Progenitor cell of endocrine pancreas (in vitro differentiated cells): ENCODE data around the gene CHN2. TPM values are rescaled to one million over a fixed set of nuclear protein-coding genes. Genes with fewer than 3 reads are reported as not detected.
"Not testable (repeated sequence)": the region's sequence is repeated elsewhere in the genome, so short reads cannot be mapped to it uniquely, and the experiment has no call there.

ENCODE experiments used
- DNase-seq: peaks from one replicate; pipeline ENCODE4 v3.0.0; 2021; ENCODE audit warnings: low spot score; ENCODE audit not compliant: unreplicated experiment
- H3K27ac Mint-ChIP-seq: 2 replicates; pipeline ENCODE4 v1.8.0; 2021; ENCODE audit warnings: mild to moderate bottlenecking, moderate library complexity, mixed read lengths
- H3K27me3 Mint-ChIP-seq: 2 replicates; pipeline ENCODE4 v1.8.0; 2021; ENCODE audit warnings: mixed read lengths
- H3K36me3 Mint-ChIP-seq: 2 replicates; pipeline ENCODE4 v1.8.0; 2022; ENCODE audit warnings: mixed read lengths; ENCODE audit not compliant: insufficient read depth
- H3K4me1 Mint-ChIP-seq: 2 replicates; pipeline ENCODE4 v1.8.0; 2021; ENCODE audit warnings: low read depth, mixed read lengths
- H3K4me3 Mint-ChIP-seq: 2 replicates; pipeline ENCODE4 v1.8.0; 2021; ENCODE audit warnings: low read depth, mild to moderate bottlenecking, moderate library complexity, mixed read lengths
- H3K9me3 Mint-ChIP-seq: 2 replicates; pipeline ENCODE4 v1.8.0; 2021; ENCODE audit warnings: low read depth, mixed read lengths
- total RNA-seq: library from RNA; stranded (reverse); gene quantifications from 2 replicates; pipeline ENCODE4 v1.2.1, GENCODE V29; 2021
- TF ChIP-seq, protein P1 (sequence below): fragments of 200-600 bp; sonication (generic); IDR thresholded peaks from one replicate; pipeline ENCODE4 v1.5.0; 2021; ENCODE audit warnings: antibody characterized with exemption, mild to moderate bottlenecking; ENCODE audit not compliant: unreplicated experiment

CHN2 gene
- total RNA-seq, 1 donor from 2014 or later: 22.0 TPM

DNA sequence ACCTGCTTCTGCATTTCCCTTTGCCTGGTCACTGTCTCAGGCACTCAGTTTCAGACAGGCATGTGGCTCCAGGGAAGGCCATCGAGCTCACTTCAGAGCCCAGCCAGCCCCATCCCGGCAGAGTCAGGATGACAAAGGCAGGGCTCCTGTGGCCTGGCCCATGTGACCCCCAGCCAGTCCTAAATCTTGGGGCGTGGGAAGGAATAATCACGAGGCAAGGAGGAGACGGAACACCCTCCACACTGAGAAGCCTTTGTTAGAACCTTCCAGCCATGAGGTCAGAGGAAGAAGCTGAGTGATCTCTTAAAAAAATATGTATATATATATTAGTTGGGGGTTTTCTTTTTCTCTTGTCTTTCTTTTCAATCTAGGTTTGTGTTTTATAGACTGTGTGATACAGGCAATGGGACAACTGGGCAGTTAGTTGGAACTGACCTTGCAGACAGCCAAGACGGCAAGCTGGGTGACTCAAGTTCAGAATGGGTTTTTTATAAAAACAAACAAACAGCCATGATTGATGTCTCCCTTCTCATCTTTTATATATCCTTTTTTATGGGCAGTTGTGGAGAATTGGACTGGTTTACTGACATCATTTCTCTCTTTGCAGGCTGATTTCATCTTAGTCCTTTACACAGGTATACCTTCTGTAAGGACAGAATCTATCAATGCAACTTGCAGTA is 60.8 kb downstream of the CHN2 start:
- H3K36me3 Mint-ChIP-seq: peaks cover 1% of the 10 kb centered on the region
- H3K27me3 Mint-ChIP-seq: no peaks in the 10 kb centered on the region
- no peak overlapping the region for H3K4me3 Mint-ChIP-seq
- peaks cover 9% of the 10 kb centered on the region for H3K4me1 Mint-ChIP-seq
- TF ChIP-seq, protein P1, sequence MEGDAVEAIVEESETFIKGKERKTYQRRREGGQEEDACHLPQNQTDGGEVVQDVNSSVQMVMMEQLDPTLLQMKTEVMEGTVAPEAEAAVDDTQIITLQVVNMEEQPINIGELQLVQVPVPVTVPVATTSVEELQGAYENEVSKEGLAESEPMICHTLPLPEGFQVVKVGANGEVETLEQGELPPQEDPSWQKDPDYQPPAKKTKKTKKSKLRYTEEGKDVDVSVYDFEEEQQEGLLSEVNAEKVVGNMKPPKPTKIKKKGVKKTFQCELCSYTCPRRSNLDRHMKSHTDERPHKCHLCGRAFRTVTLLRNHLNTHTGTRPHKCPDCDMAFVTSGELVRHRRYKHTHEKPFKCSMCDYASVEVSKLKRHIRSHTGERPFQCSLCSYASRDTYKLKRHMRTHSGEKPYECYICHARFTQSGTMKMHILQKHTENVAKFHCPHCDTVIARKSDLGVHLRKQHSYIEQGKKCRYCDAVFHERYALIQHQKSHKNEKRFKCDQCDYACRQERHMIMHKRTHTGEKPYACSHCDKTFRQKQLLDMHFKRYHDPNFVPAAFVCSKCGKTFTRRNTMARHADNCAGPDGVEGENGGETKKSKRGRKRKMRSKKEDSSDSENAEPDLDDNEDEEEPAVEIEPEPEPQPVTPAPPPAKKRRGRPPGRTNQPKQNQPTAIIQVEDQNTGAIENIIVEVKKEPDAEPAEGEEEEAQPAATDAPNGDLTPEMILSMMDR: no peak
- no peak overlapping the region for H3K27ac Mint-ChIP-seq
- DNase-seq: no peak
- H3K9me3 Mint-ChIP-seq: no peaks in the 10 kb centered on the region

DNA sequence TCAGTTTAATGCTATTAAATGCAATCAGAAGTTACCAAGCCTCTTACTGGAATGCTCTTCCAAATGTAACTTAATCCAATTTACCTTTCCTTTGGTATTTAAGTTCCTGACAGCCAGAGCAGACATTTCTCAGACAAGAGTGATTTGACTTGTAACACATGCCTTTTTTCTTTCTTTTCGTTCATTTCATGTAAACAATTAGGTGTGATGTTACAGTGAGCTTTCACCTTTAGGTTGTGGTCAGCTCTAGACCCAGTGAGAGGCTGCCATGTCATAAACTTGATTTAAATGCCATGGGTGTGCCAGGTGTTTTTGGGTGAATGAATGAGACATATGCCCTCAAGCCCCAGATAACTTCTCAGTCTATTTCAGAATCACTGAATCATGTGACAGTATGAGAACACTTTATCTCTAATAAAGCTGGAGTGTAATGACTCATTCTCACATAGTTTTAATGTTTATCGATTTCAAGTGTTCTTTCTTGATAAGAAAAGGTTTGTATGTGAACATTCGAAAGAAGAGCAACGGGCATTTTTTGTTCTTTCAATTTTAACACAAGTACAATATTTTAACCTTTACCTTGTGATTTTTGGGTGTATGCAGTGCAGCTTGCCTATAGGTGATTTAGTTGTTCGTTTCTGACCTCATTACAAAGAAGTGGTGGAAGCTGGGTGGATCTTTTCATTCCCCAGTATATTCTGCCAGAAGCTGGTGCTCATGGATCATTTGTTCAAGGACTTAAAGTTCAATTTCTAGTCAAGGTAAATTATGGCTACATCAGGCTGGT is 61.5 kb downstream of the CHN2 start:
- no peak overlapping the region for H3K4me3 Mint-ChIP-seq
- no peaks in the 10 kb centered on the region for H3K9me3 Mint-ChIP-seq
- H3K27ac Mint-ChIP-seq: no peak overlapping the region
- H3K27me3 Mint-ChIP-seq: no peaks in the 10 kb centered on the region
- peaks cover 9% of the 10 kb centered on the region for H3K4me1 Mint-ChIP-seq
- peaks cover 1% of the 10 kb centered on the region for H3K36me3 Mint-ChIP-seq
- TF ChIP-seq, protein P1: no peak
- DNase-seq: no peak

DNA sequence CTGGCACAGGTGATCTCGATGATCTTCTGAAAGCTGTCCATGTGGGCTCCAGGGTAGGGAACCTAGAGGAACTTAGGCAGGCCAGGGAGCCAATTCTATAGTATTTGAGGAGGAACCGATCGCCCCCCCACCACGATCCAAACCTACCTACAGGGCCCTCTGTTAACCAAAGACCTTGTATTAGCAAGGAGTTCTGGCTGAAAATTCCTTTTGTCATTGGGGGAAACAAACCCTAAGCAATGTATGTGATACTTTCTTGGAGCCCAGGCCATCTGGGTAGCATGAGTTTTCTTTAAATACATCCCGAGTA is 62.1 kb downstream of the CHN2 start:
- no peak overlapping the region for H3K4me3 Mint-ChIP-seq
- no peak for DNase-seq
- TF ChIP-seq, protein P1: no peak

DNA sequence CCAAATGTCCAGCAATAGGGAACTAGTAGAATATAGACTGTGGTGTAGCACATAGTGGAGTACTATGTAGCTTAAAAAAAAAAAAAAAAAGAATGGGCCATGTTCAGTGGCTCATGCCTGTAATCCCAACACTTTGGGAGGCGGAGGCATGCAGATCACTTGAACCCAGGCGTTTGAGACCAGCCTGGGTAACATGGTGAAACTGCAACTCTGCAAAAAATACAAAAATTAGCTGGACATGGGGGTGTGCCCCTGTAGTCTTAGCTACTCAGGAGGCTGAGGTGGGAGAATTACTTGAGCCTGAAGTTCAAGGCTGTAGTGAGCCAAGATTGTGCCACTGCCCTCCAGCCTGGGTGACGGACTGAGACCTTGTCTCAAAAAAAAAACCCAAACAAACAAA is 64.4 kb downstream of the CHN2 start:
- H3K27me3 Mint-ChIP-seq: no peaks in the 10 kb centered on the region
- peaks cover 3% of the 10 kb centered on the region for H3K9me3 Mint-ChIP-seq
- peaks cover 9% of the 10 kb centered on the region for H3K4me1 Mint-ChIP-seq
- peaks cover 9% of the 10 kb centered on the region for H3K36me3 Mint-ChIP-seq
- no peak overlapping the region for H3K4me3 Mint-ChIP-seq
- DNase-seq: no peak
- no peak overlapping the region for H3K27ac Mint-ChIP-seq
- TF ChIP-seq, protein P1: no peak

More for the DNA sequence above, 62.1 kb downstream of the CHN2 start:
- peaks cover 4% of the 10 kb centered on the region for H3K36me3 Mint-ChIP-seq
- H3K27ac Mint-ChIP-seq: no peak overlapping the region
- no peaks in the 10 kb centered on the region for H3K9me3 Mint-ChIP-seq
- no peaks in the 10 kb centered on the region for H3K27me3 Mint-ChIP-seq
- H3K4me1 Mint-ChIP-seq: peaks cover 9% of the 10 kb centered on the region

DNA sequence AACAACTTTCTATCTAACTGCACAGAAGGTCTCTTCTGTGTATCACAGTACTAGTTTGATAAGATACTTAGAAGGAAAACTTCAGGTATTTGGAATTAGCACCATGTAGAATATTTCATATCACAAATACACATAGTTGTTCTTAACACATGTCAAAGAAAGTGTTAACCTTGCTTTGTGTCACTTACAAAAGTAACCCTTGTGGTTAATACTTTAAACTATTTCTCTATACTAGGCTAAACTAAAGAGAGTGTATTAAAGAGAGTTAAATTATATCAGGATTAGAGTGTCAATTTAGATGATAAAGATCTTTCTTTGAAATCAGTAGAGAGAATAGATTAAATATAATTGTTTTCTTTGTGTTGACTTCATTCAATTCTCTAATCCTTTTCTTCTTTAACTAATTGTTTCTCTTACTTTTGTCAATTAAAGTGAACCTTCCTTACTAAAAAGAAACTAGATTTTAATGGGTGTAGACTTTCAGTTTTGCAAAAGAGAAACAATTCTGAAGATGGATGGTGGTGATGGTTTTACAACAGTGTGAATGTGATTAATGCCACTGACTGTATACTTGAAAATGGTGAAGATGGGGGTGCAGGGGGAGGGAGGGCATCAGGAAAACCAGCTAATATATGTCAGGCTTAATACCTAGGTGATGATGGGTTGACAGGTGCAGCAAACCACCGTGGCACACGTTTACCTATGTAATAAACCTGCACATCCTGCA is 67.8 kb downstream of the CHN2 start:
- H3K36me3 Mint-ChIP-seq: peaks cover 15% of the 10 kb centered on the region
- no peaks in the 10 kb centered on the region for H3K27me3 Mint-ChIP-seq
- peaks cover 7% of the 10 kb centered on the region for H3K4me1 Mint-ChIP-seq
- TF ChIP-seq, protein P1: no peak
- peaks cover 3% of the 10 kb centered on the region for H3K9me3 Mint-ChIP-seq
- DNase-seq: no peak
- no peak overlapping the region for H3K27ac Mint-ChIP-seq
- no peak overlapping the region for H3K4me3 Mint-ChIP-seq

DNA sequence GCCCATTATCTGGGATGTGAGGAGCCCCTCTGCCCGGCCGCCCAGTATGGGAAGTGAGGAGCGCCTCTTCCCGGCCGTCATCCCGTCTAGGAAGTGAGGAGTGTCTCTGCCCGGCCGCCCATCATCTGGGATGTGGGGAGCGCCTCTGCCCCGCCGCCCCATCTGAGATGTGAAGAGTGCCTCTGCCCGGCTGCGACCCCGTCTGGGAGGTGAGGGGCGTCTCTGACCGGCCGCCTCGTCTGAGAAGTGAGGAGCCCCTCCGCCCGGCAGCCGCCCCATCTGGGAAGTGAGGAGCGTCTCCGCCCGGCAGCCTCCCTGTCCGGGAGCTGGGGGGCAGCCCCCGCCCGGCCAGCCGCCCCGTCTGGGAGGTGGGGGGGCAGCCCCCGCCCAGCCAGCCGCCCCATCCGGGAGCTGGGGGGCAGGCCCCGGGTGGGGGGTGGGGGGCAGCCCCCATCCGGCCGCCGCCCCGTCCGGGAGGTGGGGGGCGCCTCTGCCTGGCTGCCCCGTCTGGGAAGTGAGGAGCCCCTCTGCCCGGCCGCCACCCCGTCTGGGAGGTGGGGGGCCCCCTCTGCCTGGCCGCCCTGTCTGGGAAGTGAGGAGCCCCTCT is 69.1 kb downstream of the CHN2 start:
- DNase-seq, H3K27ac Mint-ChIP-seq: not testable (repeated sequence)
- peaks cover 11% of the 10 kb centered on the region for H3K4me1 Mint-ChIP-seq

More for the DNA sequence above, 69.1 kb downstream of the CHN2 start:
- H3K36me3 Mint-ChIP-seq: peaks cover 14% of the 10 kb centered on the region
- not testable (repeated sequence) for H3K4me3 Mint-ChIP-seq, H3K27me3 Mint-ChIP-seq, H3K9me3 Mint-ChIP-seq
